ENCODE results near the gene GALNT7.

The GALNT7 gene

DNA sequence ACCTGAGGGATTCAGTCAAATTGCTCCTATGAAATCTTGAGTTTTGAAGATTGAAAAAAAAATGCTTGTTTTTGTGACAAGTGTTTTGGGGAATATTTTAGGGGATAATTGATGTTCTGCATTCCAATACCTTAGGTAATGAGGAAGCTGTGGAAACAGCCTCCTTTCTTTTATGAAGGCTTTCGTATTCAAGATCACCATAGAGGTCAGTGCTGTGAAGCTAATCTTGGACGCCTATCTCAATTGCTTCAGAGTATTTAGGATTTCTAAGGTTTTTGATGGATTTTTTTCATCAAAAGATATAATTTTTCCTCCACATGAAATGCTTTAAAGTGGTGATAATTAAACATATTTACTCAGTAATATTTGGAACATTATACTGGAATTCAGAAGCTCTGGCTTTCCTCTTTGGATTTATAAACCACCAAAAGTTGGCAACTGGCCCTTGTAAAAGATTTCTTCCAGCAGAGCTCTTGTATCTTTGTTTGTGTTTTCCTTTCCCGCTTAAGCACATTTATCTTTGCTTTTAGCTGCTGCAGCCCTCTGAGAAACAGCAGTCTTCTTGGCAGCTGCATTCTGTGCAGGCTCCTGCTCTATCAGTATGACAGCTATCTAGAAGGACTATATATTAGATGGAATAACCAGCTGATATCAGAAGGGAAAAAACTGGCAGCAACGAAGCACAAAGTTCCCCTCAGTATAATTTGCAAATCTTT is 101.9 kb downstream of the GALNT7 start:
- DNase-seq = no peak

DNA sequence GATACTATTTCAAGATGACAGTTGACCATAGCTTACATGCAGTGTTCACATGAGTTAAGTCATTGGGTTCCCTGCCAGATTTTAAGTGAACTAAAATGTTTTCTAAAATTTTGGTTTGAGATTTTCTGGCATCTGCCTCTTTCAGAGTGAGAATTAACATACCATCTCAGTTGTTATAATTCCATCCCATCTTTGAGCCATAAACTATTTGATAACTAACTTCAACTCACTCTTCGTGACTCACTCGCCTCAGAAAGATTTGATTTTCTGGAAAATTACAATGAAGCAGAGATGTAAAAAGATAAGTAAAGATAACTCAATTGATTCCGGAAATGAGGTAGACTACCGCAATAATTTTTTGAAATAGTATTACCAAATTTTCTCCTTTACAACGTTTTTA is 103.7 kb downstream of the GALNT7 start:
- no peak for DNase-seq

DNA sequence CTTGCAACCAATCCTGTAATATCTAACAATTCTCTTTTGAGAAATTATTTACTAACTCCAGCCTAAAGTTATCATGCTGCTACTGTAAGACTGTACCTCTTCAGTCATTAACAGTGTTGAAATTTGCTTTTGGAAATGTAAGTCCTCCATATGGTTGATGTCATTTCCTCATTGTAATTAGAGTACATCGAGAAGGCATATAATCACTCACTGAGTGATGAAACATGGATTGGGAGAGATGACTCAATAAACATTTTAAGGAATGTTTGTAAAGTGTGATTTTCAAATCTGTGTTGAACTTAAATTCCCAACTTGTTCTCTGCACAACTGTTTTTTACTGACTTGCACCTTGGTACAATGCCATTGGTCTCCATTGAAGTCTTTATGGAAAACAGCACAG is 104.4 kb downstream of the GALNT7 start:
- DNase-seq = no peak

DNA sequence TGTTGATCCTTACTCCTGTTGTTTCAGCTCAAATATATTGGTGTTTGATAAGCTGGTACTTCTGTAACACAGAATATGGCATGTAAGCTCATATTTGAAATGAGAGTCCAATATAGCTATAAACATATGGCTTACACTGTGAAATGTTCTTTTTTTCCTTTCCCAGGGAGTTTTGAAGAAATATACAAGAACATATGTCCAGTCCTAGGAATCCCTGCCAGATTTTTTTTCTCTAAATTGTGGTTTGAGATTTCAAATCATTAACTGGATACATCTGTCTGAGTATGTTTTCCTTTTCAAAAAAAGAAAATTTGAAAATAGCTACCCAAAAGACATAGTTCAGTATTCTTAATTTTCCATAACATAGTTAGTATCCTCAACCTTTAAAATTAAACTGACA is 105.3 kb downstream of the GALNT7 start:
- no peak for DNase-seq

DNA sequence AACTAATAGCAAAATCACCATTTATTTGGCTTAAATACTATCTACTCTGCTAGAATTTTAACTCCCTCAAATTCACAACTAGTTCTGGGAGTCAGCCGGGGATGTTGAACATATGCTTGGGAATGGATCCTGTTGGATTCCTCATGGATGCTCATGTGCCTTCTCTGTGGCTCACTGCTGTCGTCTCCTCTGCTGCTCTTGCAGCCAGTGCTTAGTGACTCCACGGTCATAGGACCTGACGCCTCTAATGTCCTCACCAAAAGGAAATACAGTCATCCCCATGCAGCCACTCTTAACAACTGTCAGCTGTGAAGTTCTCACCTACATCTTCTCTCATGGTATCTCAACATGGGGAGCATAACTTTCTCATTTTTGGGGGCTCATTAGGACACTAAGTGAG is 106.1 kb downstream of the GALNT7 start:
- DNase-seq = no peak

DNA sequence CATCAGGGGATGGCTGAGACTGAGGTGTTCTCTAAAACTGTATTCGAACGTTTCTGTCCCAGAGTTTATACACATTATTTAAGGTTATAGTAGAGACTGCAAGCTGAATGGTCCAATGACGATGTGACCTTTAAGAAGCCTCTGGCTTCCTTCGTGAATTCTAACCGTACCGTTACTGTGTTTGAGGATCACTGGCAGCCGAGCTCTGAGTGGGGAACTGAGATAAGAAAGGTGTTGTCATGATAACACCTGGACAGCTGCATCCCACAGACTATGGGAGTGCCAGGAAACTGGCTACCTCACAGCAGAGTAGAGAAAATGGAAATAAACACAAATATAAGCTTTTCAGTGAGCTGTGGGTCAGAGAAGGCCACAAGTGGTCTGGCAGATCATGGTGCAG is 106.5 kb downstream of the GALNT7 start:
- no peak for DNase-seq

DNA sequence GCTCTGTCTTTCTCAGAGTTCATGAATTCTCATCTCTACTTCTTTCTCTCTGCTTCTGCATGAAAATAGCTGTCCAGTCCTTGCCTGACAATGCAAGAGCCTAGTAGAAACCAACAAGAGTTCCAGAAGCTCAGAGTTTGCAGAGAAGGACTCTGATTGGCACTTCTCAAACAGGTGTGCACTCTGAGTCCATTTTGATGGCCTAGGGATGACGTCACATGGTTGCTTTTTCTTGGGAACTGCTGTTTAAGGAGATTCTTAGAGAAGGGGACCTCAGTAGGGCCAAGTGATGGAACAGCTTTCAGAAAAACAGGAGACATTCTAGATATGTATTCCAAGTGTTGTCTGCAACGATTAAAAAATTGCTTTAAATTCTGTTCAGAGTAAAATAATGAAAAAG is 108.7 kb downstream of the GALNT7 start:
- DNase-seq = no peak

DNA sequence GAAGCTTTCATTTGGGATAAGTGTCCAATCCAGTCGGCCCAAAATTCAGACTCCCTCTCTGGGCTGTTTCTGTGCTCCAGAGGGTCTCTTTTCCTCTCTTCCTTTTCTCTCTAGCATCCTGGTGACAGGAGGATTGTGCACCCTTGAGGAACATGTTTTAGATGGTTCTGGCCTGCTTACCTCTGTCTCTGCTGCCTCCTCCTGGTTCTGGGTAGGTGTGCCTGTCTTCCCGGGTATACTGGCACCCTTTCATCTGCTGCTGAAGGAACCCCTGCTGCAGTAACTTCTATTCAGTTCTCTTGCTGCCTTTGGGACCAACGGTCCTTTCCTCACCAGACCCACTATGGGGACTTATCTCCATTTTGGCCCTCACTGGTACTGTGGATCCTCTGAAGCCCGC is 112.4 kb downstream of the GALNT7 start:
- no peak for DNase-seq

DNA sequence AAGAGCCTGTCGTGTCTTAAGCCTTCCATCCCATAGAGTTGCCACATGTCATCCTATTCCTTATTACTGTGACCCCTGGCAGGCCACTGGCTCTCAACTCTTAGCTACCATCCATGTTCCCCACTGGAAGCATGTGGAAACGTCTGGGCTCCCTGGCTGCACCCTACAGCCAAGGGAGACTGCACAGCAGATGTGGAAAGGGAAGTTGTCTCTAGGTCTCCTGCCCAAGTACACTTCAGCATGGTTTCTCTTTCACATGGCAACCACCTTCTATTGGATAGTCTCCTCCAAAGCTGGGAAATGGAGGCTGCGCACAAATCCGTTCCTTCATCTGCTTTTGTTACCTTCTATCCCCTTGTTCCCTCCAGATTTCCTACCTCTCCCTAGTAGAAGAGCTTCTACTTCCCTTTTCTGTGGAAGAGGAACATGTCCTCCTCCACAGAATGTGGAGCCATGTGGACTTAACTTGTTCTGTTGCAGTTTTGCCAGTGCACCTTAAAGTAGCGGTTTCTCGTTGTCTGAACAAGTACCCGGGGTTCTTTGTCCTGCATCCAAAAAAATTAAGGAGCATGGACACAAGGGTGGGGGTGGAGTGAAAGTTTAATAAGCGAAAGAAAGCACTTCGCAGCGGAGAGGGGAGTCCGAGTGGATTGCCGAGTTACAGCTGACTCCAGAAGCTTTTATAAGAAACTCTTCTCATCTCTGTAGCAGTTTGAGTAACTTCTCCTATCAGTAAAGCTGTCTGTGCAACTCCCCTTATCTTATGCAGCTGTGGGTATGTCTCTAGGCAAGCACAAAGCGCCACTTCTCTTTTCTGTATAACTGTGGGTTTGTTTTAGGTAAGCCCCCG is 113.0 kb downstream of the GALNT7 start:
- DNase-seq = no peak

DNA sequence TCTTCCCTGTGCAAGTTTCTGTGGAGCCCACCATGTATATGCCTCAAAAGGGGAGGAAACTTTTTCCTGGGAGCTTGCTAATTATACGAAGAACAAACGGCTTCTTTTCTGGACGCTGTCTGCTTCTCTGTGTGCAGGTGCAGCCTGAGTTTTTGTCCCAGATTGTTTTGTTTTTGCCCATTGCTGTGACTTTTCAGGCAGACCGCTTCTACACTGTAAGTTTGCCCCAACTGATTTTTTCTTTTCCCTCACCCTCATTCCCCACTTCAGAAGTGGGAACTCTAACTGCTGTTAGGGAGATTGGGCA is 113.6 kb downstream of the GALNT7 start:
- DNase-seq = no peak

DNA sequence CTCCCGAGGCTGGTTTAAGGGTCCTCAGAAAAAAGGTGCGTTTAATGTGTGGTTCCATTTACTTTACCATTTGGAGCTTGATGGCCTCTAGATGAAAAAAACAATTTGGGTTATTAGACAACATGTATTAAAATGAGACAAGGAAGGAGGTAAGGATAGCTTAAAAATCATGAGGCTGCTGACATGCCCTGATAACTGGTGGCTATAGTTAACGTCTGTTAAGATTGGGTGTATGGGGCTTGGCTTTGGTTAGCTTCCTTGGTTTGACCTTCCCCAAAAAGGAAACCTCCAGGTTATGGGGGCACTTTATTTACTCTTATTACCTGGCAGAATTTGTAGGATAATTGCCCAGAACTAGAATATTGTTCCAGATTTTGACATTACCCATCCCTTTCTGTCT is 114.0 kb downstream of the GALNT7 start:
- no peak for DNase-seq

DNA sequence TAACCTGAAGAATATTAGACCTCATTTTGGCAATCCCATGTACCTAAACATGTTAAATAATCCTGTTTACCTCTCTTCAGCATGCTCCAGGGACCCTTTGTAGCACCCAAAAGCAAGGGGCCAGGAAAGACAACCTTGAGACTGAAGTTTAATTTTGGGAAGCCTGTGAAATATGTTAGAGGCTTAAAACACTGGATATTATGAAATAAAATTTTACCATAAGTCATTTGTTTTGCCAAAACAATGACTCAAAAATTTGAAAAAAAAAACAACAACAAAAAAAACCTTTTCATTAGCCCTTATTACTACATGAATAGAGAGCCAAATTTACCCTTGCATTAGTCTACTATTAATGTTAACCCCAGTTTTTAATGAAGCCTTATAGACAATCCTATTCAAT is 115.9 kb downstream of the GALNT7 start:
- no peak for DNase-seq

DNA sequence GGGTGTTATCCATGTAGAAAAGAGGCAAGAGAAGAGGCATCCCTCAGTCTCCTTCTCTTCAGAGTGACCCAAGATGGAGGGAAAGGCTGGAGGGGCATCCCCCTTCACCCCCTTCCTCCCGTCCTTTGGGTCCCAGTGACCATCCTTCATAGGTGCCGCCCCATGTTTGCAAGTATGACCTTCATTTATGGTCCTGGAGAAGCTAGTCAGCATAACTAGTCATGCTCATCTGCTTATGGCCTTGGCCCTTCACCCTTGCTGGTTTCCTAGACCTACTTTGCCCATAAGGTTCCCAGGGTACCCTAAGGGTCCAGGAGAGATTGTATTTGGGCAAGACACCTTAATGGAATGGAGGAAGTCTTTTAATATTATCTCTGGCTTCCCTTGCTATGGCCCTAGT is 118.9 kb downstream of the GALNT7 start:
- no peak for DNase-seq

DNA sequence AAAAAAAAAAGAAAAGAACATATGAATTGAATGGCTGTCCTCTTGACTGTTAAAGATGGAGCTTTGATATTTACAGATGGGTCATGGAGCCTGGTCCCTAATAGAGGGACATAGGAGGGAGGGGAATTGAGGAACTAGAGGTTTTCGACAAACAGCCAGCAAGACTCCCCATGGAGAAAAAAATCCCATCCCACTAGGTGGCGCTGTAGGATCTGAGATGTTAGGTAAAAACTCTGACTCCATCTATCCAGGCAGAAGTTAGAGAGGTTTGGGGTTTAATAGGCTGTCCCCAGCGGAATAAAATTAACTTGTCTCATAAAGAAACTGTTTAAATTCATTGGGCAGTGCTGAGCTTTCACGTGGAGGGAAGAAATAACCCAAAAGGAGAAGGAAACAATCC is 119.7 kb downstream of the GALNT7 start:
- no peak for DNase-seq

DNA sequence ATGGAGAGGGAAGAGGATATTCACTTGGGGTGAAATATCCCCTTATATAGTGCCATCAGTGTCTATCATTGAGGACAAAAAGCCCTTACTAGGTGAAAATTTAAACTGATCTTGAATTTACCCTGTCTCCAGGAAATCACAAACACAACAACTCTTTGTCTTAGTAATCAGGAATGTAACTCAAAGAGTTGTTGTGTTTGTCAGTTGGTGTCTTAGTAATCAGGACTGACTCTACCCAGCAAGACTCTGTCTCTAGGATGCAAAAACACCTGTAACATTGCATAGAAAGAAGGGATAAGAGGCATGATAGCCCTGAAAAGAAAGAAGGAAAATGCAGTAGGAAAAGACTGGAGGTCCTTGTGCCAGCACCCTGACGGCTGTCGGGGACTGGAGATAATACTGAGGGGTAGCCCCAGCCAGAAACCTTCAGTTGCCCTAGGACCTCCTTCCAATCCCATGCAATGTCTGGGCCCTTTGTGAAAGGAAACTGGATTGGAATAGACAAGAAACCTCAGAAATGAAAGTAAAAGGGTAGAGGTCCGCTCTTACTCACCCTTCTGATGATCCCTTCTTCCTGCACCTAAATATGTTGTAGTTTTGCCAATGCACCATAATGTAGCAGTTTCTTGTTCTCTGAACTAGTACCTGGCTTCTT is 120.2 kb downstream of the GALNT7 start:
- no peak for DNase-seq

DNA sequence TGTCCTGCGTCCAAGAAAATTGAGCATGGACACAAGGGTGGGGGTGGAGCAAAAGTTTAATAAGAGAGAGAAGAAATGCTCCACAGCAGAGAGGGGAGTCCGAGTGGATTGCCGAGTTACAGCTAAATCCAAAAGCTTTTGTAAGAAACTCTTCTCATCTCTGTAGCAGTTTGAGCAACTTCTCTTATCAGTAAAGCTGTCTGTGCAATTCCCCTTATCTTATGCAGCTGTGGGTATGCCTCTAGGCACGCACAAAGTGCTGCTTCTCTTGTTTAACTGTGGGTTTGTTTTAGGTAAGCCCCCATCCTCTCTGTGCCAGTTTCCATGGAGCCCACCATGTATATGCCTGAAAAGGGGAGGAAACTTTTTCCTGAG is 120.7 kb downstream of the GALNT7 start:
- DNase-seq = no peak

DNA sequence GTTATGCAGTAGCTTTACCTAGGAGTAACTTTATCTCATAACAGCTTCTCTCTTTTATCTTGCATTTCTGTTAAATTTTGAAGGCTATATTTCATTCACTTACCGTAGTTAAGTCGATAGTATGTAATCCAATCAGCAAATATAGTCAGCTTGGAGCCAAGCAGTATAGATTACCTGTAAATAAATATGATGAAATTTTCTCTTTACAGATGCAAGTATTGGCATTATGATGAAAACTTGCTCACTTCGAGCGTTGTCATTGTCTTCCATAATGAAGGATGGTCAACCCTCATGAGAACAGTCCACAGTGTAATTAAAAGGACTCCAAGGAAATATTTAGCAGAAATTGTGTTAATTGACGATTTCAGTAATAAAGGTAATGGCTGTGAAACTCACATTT is 123.3 kb downstream of the GALNT7 start:
- DNase-seq = no peak

DNA sequence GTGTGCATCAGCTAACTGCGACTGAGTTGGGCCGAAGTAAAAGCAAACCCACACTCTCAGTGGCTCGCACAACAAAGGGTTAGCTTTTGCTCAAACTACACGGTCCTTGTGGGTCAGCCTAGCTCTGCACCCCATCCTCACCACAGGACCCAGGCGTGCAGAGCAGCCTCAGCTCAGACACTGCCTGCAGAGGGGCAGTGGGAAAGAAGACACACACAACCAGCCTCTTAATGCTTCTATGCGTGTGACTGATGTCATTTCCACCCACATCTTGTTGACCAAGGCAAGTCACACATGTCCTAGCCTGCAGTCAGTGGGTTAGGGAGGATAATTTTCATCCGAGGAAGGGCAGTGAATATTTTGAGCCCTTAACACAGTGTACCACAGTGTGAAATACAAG is 125.1 kb downstream of the GALNT7 start:
- DNase-seq = no peak

DNA sequence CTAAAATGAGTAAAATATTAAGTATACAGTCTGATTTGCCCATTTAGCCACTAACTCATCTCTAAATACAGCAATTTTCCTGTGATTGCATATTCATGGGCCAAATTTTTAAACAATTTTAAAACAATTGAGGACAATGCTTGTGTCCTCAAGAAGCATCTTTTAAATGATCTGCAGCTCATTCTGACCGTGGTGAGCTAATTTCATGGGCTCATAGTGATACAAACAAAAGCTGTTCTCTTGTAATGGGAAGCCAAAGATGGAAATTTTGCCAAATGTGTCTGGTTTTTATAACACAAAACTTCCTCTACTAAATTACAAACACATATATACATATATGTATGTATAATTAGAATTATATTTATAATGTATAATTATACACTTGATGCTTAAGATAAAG is 125.8 kb downstream of the GALNT7 start:
- no peak for DNase-seq

DNA sequence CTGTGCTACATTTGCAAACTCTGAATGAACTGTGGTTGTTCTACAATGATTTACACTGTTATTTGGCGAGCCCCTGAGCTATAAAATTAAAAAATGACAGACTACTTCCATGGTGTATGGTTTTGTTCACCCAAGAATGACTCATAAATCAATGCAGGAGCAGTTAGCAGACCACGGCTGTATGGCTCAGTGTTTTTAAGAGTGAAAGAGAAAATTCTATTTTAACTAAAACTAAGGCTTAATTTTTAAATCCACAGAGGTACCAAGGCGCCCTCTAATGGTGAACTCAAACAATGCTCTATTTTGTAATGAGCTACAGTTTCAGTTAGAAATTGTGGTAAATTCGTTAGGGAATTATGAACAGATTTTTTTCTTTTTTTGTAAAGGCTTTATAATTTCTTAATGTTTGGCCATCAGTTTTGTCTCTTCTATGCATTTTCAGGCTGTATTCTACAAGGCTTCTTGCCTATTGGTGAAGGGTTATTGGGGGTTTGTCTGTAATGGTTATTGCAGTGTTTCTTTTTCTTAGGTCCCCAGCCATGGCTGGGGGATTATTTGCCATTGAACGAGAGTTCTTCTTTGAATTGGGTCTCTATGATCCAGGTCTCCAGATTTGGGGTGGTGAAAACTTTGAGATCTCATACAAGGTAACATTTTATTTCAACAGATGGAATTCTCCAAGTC is 133.0 kb downstream of the GALNT7 start:
- no peak for DNase-seq

DNA sequence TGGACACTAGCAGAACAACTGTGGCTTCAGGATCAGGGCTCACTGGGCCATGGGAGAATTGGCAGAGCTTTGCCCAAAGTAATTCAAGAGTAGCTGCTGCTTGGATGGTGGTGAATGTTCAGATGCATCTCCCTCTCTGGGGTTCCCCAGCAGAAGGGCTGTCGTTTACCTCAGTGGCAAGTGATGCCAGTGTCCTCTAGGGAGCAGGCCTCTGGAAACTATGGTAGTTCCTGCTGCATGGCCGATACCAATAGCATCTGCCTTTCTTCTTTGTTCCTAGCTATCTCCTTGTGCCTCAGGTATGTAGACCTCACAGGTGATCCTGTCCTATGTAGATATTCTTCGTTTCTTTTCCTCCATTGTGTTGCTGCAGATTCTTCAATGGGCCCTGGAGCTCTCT is 139.2 kb downstream of the GALNT7 start:
- no peak for DNase-seq

DNA sequence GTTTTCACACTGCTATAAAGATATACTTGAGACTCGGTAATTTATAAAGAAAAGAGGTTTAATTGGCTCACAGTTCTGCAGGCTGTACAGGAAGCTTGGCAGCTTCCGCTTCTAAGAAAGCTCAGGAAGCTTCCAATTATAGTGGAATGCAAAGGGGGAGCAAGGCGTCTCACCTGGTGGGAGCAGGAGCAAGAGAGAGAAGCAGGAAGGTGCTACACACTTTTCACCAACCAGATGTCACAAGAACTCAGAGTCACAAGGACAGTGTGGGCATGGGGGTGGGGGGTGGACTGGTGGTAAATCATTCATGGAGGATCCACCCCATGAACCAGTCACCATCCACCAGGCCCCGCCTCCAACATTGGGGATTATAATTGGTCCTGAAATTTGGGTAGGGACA is 142.8 kb downstream of the GALNT7 start:
- no peak for DNase-seq

DNA sequence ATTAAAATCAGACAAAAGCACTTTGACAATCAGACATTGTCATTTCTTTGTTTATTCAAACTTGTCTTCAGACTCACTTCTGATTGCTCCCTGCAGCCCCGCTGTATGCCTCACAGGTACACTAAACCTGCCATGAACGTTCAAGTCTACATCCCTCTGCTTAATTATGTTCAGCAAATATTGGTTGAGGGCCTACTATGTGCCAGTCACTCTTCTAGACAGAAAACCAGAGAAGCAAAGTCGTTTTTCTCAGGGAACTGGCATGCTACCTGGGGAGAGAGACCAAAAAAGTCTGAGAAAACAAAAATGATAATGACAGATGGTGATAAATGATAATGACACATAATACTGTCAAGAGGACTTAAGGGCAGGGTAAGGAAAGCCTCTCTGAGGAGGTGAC is 146.1 kb downstream of the GALNT7 start:
- no peak for DNase-seq

DNA sequence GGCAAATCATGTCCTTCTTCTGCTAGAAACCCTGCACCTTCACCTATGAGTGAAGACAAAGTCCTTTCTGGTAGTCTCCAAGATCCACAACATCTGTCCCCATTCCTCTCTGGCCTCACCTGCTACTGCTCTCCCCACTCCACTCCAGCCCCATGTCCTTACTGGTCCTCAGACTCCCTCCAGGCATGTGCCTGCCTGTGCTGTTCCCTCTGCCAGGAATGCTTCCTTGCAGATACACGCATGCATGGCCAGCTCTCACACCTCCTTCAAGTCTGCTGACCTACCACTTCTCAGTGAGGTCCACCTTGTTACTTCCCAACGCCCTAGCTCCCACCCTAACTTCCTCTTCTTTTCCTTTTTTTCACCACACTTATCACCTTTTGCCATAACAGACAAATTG is 147.4 kb downstream of the GALNT7 start:
- DNase-seq = no peak
